Panc1 (cell line): ENCODE measurements around the gene PKP4.

ENCODE experiments used
- POLR2AphosphoS5 ChIP-seq: IDR thresholded peaks from 2 replicates; pipeline ENCODE4 v1.6.1; 2012; ENCODE audit warnings: mild to moderate bottlenecking, low read depth, low read length, moderate library complexity
- SIN3A ChIP-seq: IDR thresholded peaks from 2 replicates; pipeline ENCODE4 v1.6.1; 2012; ENCODE audit warnings: low read depth, mild to moderate bottlenecking, low read length, moderate library complexity, borderline replicate concordance; ENCODE audit not compliant: insufficient read depth
- TCF7L2 ChIP-seq: IDR thresholded peaks from 2 replicates; pipeline ENCODE4 v1.6.1; 2011; ENCODE audit warnings: mild to moderate bottlenecking, low read depth, low read length, inconsistent platforms
- TF ChIP-seq, protein P1 (sequence below): fragments of 450-650 bp; IDR thresholded peaks from 2 replicates; pipeline ENCODE4 v1.5.1; 2017; ENCODE audit warnings: mild to moderate bottlenecking
- TF ChIP-seq, protein P2 (sequence below), 2 experiments: IDR thresholded peaks; 2 replicates each; pipeline ENCODE4 v1.6.1; 2011 to 2012; ENCODE audit warnings: low read depth in 2 of 2, control low read depth in 1 of 2, low read length in 1 of 2, mild to moderate bottlenecking in 1 of 2, moderate library complexity in 1 of 2; ENCODE audit not compliant: insufficient read depth in 1 of 2

DNA sequence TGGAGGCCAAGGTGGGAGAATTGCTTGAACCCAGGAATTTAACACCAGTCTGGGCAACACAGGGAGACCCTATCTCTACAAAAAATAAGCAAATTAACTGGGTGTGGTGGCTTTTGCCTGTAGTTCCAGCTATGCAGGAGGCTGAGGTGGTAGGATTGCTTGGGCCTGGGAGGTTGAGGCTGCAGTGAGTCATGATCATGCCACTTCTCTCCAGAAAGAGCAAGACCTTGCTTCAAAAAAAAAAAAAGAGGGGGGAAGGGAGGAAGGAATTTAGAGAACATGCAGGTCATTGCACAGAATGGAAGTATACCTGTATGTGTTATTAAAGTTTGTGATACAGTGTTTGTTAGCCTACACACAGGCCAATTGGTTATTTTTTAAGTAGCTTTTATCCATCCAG lies 25.8 kb downstream of the PKP4 start:
- TF ChIP-seq, protein P1, sequence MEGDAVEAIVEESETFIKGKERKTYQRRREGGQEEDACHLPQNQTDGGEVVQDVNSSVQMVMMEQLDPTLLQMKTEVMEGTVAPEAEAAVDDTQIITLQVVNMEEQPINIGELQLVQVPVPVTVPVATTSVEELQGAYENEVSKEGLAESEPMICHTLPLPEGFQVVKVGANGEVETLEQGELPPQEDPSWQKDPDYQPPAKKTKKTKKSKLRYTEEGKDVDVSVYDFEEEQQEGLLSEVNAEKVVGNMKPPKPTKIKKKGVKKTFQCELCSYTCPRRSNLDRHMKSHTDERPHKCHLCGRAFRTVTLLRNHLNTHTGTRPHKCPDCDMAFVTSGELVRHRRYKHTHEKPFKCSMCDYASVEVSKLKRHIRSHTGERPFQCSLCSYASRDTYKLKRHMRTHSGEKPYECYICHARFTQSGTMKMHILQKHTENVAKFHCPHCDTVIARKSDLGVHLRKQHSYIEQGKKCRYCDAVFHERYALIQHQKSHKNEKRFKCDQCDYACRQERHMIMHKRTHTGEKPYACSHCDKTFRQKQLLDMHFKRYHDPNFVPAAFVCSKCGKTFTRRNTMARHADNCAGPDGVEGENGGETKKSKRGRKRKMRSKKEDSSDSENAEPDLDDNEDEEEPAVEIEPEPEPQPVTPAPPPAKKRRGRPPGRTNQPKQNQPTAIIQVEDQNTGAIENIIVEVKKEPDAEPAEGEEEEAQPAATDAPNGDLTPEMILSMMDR = no peak
- TF ChIP-seq POLR2AphosphoS5 = no peak
- TF ChIP-seq TCF7L2 = no peak
- TF ChIP-seq, protein P2, sequence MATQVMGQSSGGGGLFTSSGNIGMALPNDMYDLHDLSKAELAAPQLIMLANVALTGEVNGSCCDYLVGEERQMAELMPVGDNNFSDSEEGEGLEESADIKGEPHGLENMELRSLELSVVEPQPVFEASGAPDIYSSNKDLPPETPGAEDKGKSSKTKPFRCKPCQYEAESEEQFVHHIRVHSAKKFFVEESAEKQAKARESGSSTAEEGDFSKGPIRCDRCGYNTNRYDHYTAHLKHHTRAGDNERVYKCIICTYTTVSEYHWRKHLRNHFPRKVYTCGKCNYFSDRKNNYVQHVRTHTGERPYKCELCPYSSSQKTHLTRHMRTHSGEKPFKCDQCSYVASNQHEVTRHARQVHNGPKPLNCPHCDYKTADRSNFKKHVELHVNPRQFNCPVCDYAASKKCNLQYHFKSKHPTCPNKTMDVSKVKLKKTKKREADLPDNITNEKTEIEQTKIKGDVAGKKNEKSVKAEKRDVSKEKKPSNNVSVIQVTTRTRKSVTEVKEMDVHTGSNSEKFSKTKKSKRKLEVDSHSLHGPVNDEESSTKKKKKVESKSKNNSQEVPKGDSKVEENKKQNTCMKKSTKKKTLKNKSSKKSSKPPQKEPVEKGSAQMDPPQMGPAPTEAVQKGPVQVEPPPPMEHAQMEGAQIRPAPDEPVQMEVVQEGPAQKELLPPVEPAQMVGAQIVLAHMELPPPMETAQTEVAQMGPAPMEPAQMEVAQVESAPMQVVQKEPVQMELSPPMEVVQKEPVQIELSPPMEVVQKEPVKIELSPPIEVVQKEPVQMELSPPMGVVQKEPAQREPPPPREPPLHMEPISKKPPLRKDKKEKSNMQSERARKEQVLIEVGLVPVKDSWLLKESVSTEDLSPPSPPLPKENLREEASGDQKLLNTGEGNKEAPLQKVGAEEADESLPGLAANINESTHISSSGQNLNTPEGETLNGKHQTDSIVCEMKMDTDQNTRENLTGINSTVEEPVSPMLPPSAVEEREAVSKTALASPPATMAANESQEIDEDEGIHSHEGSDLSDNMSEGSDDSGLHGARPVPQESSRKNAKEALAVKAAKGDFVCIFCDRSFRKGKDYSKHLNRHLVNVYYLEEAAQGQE (IDR thresholded peaks at IDR 0.05; ENCODE audit: insufficient read depth in 1 of 2, low read depth in 2 of 2, low read length in 1 of 2) = no peak
- TF ChIP-seq SIN3A = no peak
